Smooth muscle cell (in vitro differentiated cells): ENCODE results near the gene MYO9A. TPM values are rescaled to one million over a fixed set of nuclear protein-coding genes. Genes with fewer than 3 reads are reported as not detected.
"Not testable (repeated sequence)": the region's sequence is repeated elsewhere in the genome, so short reads cannot be mapped to it uniquely, and the experiment has no call there.

Source experiments
- DNase-seq: peaks from one replicate; lab custom pipeline; 2025; ENCODE audit not compliant: unreplicated experiment; lab: John Stamatoyannopoulos, UW
- H2AFZ ChIP-seq: fragments of 200-600 bp; sonication (generic); 2 replicates; pipeline ENCODE4 v1.6.0; 2016; ENCODE audit warnings: antibody characterized with exemption, low read depth, mild to moderate bottlenecking
- H3F3A ChIP-seq: fragments of 200-600 bp; sonication (generic); 2 replicates; pipeline ENCODE4 v1.6.0; 2017; ENCODE audit warnings: antibody characterized with exemption, low read depth
- H3K27ac ChIP-seq: fragments of 200-600 bp; sonication (generic); 2 replicates; pipeline ENCODE4 v1.5.1; 2016; ENCODE audit warnings: low read depth, mild to moderate bottlenecking
- H3K27me3 ChIP-seq: fragments of 200-600 bp; sonication (generic); 2 replicates; pipeline ENCODE4 v1.6.1; 2016; ENCODE audit warnings: low read depth, mild to moderate bottlenecking
- H3K36me3 ChIP-seq: fragments of 200-600 bp; sonication (generic); 2 replicates; pipeline ENCODE4 v1.5.1; 2016; ENCODE audit warnings: low read depth
- H3K4me1 ChIP-seq: fragments of 200-600 bp; sonication (generic); 2 replicates; pipeline ENCODE4 v1.5.1; 2016; ENCODE audit warnings: low read depth
- H3K4me2 ChIP-seq: fragments of 200-600 bp; sonication (generic); 2 replicates; pipeline ENCODE4 v1.6.0; 2016; ENCODE audit warnings: mild to moderate bottlenecking
- H3K4me3 ChIP-seq: fragments of 200-600 bp; sonication (generic); 2 replicates; pipeline ENCODE4 v1.5.1; 2016; ENCODE audit warnings: mild to moderate bottlenecking
- H3K79me2 ChIP-seq: fragments of 200-600 bp; sonication (generic); 2 replicates; pipeline ENCODE4 v1.6.0; 2016; ENCODE audit warnings: low read depth, mild to moderate bottlenecking
- H3K9ac ChIP-seq: fragments of 200-600 bp; sonication (generic); 2 replicates; pipeline ENCODE4 v1.6.0; 2016; ENCODE audit warnings: low read depth
- H3K9me3 ChIP-seq: fragments of 200-600 bp; sonication (generic); replicated peaks from 2 replicates; pipeline ENCODE4 v1.5.1; 2016; ENCODE audit warnings: low read depth
- H4K20me1 ChIP-seq: fragments of 200-600 bp; sonication (generic); 2 replicates; pipeline ENCODE4 v1.6.0; 2016; ENCODE audit warnings: low read depth
- WGBS: methylation state at CpG from one replicate; pipeline ENCODE4 v1.1.7; 2016; ENCODE audit warnings: low lambda C conversion rate; 5-methylcytosine and 5-hydroxymethylcytosine counted together
- polyA plus RNA-seq: library from polyadenylated mRNA; unstranded; fragments of >200 nt; fragmentation: Nextera tagmentation; extraction: Ambion mirVana; gene quantifications from 2 replicates; pipeline ENCODE4 v1.2.1, GENCODE V29; 2016
- total RNA-seq: library from RNA; depleted of rRNA; stranded (reverse); fragments of >200 nt; gene quantifications from 2 replicates; pipeline ENCODE4 v1.2.3, GENCODE V29; 2014
- TF ChIP-seq, protein P1 (sequence below): fragments of 200-600 bp; sonication (generic); IDR thresholded peaks from 2 replicates; pipeline ENCODE4 v1.5.1; 2017; ENCODE audit warnings: borderline replicate concordance, mild to moderate bottlenecking, antibody characterized with exemption; ENCODE audit not compliant: insufficient read depth, poor library complexity, severe bottlenecking

MYO9A gene
- total and polyA plus RNA-seq, 2 experiments from 2014 or later, result 10.7 to 36.9 TPM

DNA sequence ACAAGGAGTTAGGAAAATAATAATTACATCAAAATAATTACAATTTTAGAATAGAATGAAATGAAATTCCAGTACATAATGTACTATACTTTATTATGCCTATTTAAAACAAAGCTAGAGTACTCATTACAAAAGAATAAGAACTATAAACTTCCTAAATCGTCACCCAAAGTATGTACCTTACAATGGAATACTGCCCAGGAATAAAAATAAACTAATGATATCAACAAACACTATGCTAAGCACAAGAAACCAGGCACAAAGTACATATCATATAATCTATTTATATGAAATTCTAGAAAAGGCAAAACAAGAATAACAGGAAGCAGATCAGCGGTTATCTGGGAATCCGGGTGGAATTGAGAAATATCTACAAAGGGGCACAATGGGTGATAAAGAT lies 84.7 kb downstream of the MYO9A start:
- H3K9me3 ChIP-seq, result peaks cover 2% of the 10 kb centered on the region
- no peak for DNase-seq
- no peak overlapping the region for H3K9ac ChIP-seq
- H3K27me3 ChIP-seq, result no peaks in the 10 kb centered on the region
- TF ChIP-seq, protein P1, sequence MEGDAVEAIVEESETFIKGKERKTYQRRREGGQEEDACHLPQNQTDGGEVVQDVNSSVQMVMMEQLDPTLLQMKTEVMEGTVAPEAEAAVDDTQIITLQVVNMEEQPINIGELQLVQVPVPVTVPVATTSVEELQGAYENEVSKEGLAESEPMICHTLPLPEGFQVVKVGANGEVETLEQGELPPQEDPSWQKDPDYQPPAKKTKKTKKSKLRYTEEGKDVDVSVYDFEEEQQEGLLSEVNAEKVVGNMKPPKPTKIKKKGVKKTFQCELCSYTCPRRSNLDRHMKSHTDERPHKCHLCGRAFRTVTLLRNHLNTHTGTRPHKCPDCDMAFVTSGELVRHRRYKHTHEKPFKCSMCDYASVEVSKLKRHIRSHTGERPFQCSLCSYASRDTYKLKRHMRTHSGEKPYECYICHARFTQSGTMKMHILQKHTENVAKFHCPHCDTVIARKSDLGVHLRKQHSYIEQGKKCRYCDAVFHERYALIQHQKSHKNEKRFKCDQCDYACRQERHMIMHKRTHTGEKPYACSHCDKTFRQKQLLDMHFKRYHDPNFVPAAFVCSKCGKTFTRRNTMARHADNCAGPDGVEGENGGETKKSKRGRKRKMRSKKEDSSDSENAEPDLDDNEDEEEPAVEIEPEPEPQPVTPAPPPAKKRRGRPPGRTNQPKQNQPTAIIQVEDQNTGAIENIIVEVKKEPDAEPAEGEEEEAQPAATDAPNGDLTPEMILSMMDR, result no peak
- H4K20me1 ChIP-seq, result peaks cover 25% of the 10 kb centered on the region
- no peaks in the 10 kb centered on the region for H3K36me3 ChIP-seq
- 84% methylated on average over 3 of the region's 3 CpGs for WGBS
- H2AFZ ChIP-seq, result no peak overlapping the region
- no peaks in the 10 kb centered on the region for H3F3A ChIP-seq
- no peaks in the 10 kb centered on the region for H3K4me1 ChIP-seq
- H3K27ac ChIP-seq, result no peak overlapping the region
- no peak overlapping the region for H3K4me2 ChIP-seq
- no peak overlapping the region for H3K4me3 ChIP-seq
- peaks cover 28% of the 10 kb centered on the region for H3K79me2 ChIP-seq

DNA sequence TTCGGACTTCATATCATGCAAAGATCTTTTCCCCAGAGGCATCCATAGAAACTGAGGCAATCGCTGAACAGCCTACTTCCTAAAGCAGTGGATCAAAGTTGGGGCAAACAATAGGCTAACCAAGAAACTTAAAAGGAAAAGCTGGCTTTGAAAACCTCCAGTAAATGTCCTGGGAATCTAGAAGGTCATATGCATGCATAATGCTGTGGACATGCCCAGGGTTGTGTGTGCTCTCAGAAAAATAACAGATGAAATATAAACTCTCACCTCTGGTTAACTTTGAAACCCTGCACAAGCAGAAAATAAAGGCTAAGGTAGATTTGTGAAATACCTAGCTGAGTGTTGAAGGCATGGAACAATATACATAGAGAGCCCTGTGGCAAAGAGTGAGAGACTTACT lies 96.3 kb downstream of the MYO9A start:
- no peaks in the 10 kb centered on the region for H3K27me3 ChIP-seq
- no peaks in the 10 kb centered on the region for H3K4me1 ChIP-seq
- no peaks in the 10 kb centered on the region for H3K36me3 ChIP-seq
- DNase-seq, result no peak
- peaks cover 6% of the 10 kb centered on the region for H3K79me2 ChIP-seq
- no peak overlapping the region for H3K4me2 ChIP-seq
- no peak overlapping the region for H3K27ac ChIP-seq
- no peak overlapping the region for H3K9ac ChIP-seq
- H3K4me3 ChIP-seq, result no peak overlapping the region
- no peaks in the 10 kb centered on the region for H3F3A ChIP-seq
- H2AFZ ChIP-seq, result no peak overlapping the region
- WGBS, result 90% methylated on average over 2 of the region's 2 CpGs
- TF ChIP-seq, protein P1, result no peak
- no peaks in the 10 kb centered on the region for H3K9me3 ChIP-seq
- peaks cover 3% of the 10 kb centered on the region for H4K20me1 ChIP-seq

DNA sequence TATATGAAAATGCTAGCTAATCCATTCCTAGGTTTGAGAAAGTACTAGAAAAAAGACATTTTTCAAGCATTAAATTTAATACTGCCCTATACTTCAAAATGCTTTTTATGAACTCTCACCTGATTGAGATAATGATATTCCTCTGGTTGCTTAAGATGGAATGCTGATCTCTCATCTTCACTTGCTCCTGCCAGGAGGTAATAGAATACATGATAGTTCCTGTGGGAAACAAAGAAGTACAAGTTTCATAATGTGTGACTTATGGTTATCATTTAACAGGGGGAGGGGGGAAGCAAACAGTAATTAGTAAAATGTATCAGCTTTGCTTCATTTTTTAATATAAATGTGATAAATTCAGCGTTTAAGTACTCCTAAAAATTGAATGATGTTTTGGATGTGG lies 97.2 kb downstream of the MYO9A start:
- Histone ChIP-seq H2AFZ (no peak overlapping the region), H3K4me3 (no peak overlapping the region), H3K27me3 (no peaks in the 10 kb centered on the region), H3K4me2 (no peak overlapping the region), H4K20me1 (peaks cover 3% of the 10 kb centered on the region), H3K9ac (no peak overlapping the region), H3K9me3 (no peaks in the 10 kb centered on the region), H3K27ac (no peak overlapping the region), H3K36me3 (no peaks in the 10 kb centered on the region), H3F3A (no peaks in the 10 kb centered on the region), H3K4me1 (no peaks in the 10 kb centered on the region), H3K79me2 (peaks cover 6% of the 10 kb centered on the region)
- 97% methylated on average over 1 of the region's 1 CpG for WGBS
- TF ChIP-seq, protein P1, result no peak
- no peak for DNase-seq

- H3K79me2 ChIP-seq, DNase-seq, H3K27ac ChIP-seq, H3K4me3 ChIP-seq, H3K36me3 ChIP-seq, H3K9ac ChIP-seq, H3F3A ChIP-seq, H4K20me1 ChIP-seq, H2AFZ ChIP-seq, H3K4me2 ChIP-seq, H3K9me3 ChIP-seq, H3K27me3 ChIP-seq, H3K4me1 ChIP-seq: not testable (repeated sequence)
- 98% methylated on average over 3 of the region's 3 CpGs for WGBS
These were observed 103.4 kb downstream of the MYO9A start for GRCh38 chr15:72014555-72014954.
